IMR-90 (cell line): ENCODE data around the gene BCAR1. TPM values are rescaled to one million over a fixed set of nuclear protein-coding genes. Genes with fewer than 3 reads are reported as not detected.
A peak's percentile ranks its signal among the peaks of the same experiment; 100 is the strongest.

ENCODE experiments used
- ATAC-seq: fragments of 200-7000 bp; cut with Tn5 transposase; 2 replicates; pipeline ENCODE4 v1.9.1; 2020; ENCODE audit warnings: low read depth, mild to moderate bottlenecking, moderate library complexity
- BruUV-seq: library from RNA; stranded (reverse); fragments of 400-500 nt; replicated peaks from 2 replicates; lab custom pipeline; 2021; lab: Mats Ljungman, UMichigan
- CTCF ChIA-PET: fragments of 300-600 bp; formaldehyde crosslinking; extraction: SDS; loops from one replicate; lab custom pipeline; 2021; ENCODE audit warnings: antibody characterized with exemption; lab: Yijun Ruan, JAX
- POLR2A ChIA-PET: fragments of 300-600 bp; sonication (Branson Sonifier 250); formaldehyde crosslinking; loops from one replicate; lab custom pipeline; 2022; ENCODE audit warnings: antibody characterized with exemption; ENCODE audit not compliant: unreplicated experiment; lab: Charles Lee
- DNase-seq: peaks from one replicate; pipeline ENCODE4 v3.0.0; 2013
- H2AFZ ChIP-seq: replicated peaks from 2 replicates; pipeline ENCODE3; 2013; ENCODE audit warnings: low read length, mild to moderate bottlenecking; ENCODE audit not compliant: poor library complexity
- H2AK5ac ChIP-seq: 2 replicates; pipeline ENCODE4 v1.6.1; 2013; ENCODE audit warnings: low read depth, low read length, inconsistent platforms
- H2AK9ac ChIP-seq: replicated peaks from 2 replicates; pipeline ENCODE3; 2013; ENCODE audit warnings: mild to moderate bottlenecking, low read depth, low read length, moderate library complexity; ENCODE audit not compliant: poor library complexity
- H2BK120ac ChIP-seq: 2 replicates; pipeline ENCODE4 v1.6.1; 2013; ENCODE audit warnings: low read depth, low read length, inconsistent platforms
- H2BK15ac ChIP-seq: 3 replicates; pipeline ENCODE4 v1.6.1; 2013; ENCODE audit warnings: low read depth, low read length, inconsistent platforms
- H2BK20ac ChIP-seq: 2 replicates; pipeline ENCODE4 v1.6.1; 2013; ENCODE audit warnings: low read depth, mild to moderate bottlenecking, inconsistent platforms, low read length, moderate library complexity
- H2BK5ac ChIP-seq: 2 replicates; pipeline ENCODE4 v1.6.1; 2013; ENCODE audit warnings: mild to moderate bottlenecking, low read depth, low read length, inconsistent platforms; ENCODE audit not compliant: poor library complexity, severe bottlenecking
- H3K14ac ChIP-seq: replicated peaks from 2 replicates; pipeline ENCODE4 v1.6.1; 2013; ENCODE audit warnings: low read depth, low read length, inconsistent platforms
- H3K18ac ChIP-seq: 2 replicates; pipeline ENCODE4 v1.6.1; 2013; ENCODE audit warnings: low read depth, low read length, control low read depth
- H3K23ac ChIP-seq: 2 replicates; pipeline ENCODE4 v1.6.1; 2013; ENCODE audit warnings: low read depth, low read length, inconsistent platforms
- H3K27ac ChIP-seq: 2 replicates; pipeline ENCODE4 v1.5.1; 2013; ENCODE audit warnings: mild to moderate bottlenecking, control low read depth, low read length; ENCODE audit not compliant: insufficient read depth
- H3K27me3 ChIP-seq: 2 replicates; pipeline ENCODE4 v1.6.1; 2013; ENCODE audit warnings: low read length; ENCODE audit not compliant: control insufficient read depth, insufficient read depth
- H3K36me3 ChIP-seq: 2 replicates; pipeline ENCODE4 v1.6.1; 2013; ENCODE audit warnings: low read length, mixed read lengths; ENCODE audit not compliant: control insufficient read depth, insufficient read depth
- H3K4ac ChIP-seq: 2 replicates; pipeline ENCODE4 v1.6.1; 2013; ENCODE audit warnings: low read depth, low read length, inconsistent platforms
- H3K4me1 ChIP-seq: 2 replicates; pipeline ENCODE4 v1.6.1; 2013; ENCODE audit warnings: low read length, mixed read lengths; ENCODE audit not compliant: control insufficient read depth, insufficient read depth
- H3K4me2 ChIP-seq: 2 replicates; pipeline ENCODE4 v1.6.1; 2013; ENCODE audit warnings: low read depth, mild to moderate bottlenecking, control low read depth, low read length, moderate library complexity
- H3K4me3 ChIP-seq: 2 replicates; pipeline ENCODE4 v1.5.1; 2013; ENCODE audit warnings: low read depth, mild to moderate bottlenecking, control low read depth, low read length, moderate library complexity; ENCODE audit not compliant: insufficient read depth
- H3K56ac ChIP-seq: 2 replicates; pipeline ENCODE4 v1.6.1; 2013; ENCODE audit warnings: low read length, inconsistent platforms; ENCODE audit not compliant: insufficient read depth; ENCODE audit errors: extremely low read depth
- H3K79me1 ChIP-seq, 2 experiments: 2 replicates each; pipeline ENCODE4 v1.6.1; 2013; ENCODE audit warnings: low read length in 2 of 2, inconsistent platforms in 1 of 2, low read depth in 1 of 2
- H3K9ac ChIP-seq: 2 replicates; pipeline ENCODE4 v1.6.1; 2013; ENCODE audit warnings: low read depth, low read length, control low read depth
- H3K9me1 ChIP-seq: 2 replicates; pipeline ENCODE4 v1.6.1; 2013; ENCODE audit warnings: low read length, inconsistent platforms; ENCODE audit not compliant: insufficient read depth
- H3K9me3 ChIP-seq: 2 replicates; pipeline ENCODE4 v1.6.1; 2013; ENCODE audit warnings: low read length; ENCODE audit not compliant: control insufficient read depth, insufficient read depth
- H4K20me1 ChIP-seq: 2 replicates; pipeline ENCODE4 v1.6.1; 2013; ENCODE audit warnings: low read length, inconsistent platforms; ENCODE audit not compliant: insufficient read depth
- H4K5ac ChIP-seq: 2 replicates; pipeline ENCODE4 v1.6.1; 2013; ENCODE audit warnings: mild to moderate bottlenecking, low read depth, low read length, control low read depth
- H4K8ac ChIP-seq, 2 experiments: 2 replicates each; pipeline ENCODE4 v1.6.1; 2013; ENCODE audit warnings: low read depth in 2 of 2, low read length in 2 of 2, control low read depth in 1 of 2, inconsistent platforms in 1 of 2
- H4K91ac ChIP-seq: 2 replicates; pipeline ENCODE4 v1.6.1; 2013; ENCODE audit warnings: low read depth, low read length, inconsistent platforms; ENCODE audit not compliant: insufficient read depth
- POLR2A ChIP-seq: IDR thresholded peaks from 2 replicates; pipeline ENCODE4 v1.6.1; 2012; ENCODE audit warnings: mild to moderate bottlenecking, low read depth, low read length
- SMC3 ChIP-seq: fragments of 150-350 bp; IDR thresholded peaks from 2 replicates; pipeline ENCODE4 v1.6.1; 2016; ENCODE audit warnings: low read depth, mild to moderate bottlenecking, antibody characterized with exemption, low read length, moderate library complexity
- WGBS, 2 experiments: methylation state at CpG; one replicate each; pipeline versions ENCODE4 v1.1.5 to v1.1.7; 2013; ENCODE audit warnings: missing lambda C conversion rate in 2 of 2; ENCODE audit not compliant: insufficient read length in 1 of 2; ENCODE audit errors: extremely low coverage in 2 of 2; 5-methylcytosine and 5-hydroxymethylcytosine counted together
- dilution Hi-C: fragments of 300-500 bp; cut with HindIII; formaldehyde crosslinking; loops from one replicate; pipeline ENCODE4 v1.14.3; 2018; ENCODE audit warnings: low sequenced_read_pairs; ENCODE audit not compliant: unreplicated experiment
- in situ Hi-C: fragments of 300-500 bp; cut with MboI; formaldehyde crosslinking; loops from 3 replicates; pipeline ENCODE4 v1.14.3; 2019; ENCODE audit warnings: low sequenced_read_pairs, inconsistent platforms, mixed read lengths
- intact Hi-C: fragments of 100-400 bp; cut with micrococcal nuclease; formaldehyde crosslinking; loops from 2 replicates; pipeline ENCODE4 v1.10.0; 2022
- polyA plus RNA-seq, 3 experiments: library from polyadenylated mRNA; depleted of rRNA; stranded (reverse); fragments of >200 nt; gene quantifications; 2 replicates each; pipeline ENCODE4 v1.2.3, GENCODE V29; 2012; ENCODE audit warnings: low replicate concordance in 1 of 3
- total RNA-seq: library from RNA; depleted of rRNA; stranded (reverse); fragments of >200 nt; gene quantifications from 2 replicates; pipeline ENCODE4 v1.2.3, GENCODE V29; 2012

Gene BCAR1
- total and polyA plus RNA-seq, 2 of the 4 experiments (the other 2 are of a cell fraction): 18.1 to 99.4 TPM

DNA sequence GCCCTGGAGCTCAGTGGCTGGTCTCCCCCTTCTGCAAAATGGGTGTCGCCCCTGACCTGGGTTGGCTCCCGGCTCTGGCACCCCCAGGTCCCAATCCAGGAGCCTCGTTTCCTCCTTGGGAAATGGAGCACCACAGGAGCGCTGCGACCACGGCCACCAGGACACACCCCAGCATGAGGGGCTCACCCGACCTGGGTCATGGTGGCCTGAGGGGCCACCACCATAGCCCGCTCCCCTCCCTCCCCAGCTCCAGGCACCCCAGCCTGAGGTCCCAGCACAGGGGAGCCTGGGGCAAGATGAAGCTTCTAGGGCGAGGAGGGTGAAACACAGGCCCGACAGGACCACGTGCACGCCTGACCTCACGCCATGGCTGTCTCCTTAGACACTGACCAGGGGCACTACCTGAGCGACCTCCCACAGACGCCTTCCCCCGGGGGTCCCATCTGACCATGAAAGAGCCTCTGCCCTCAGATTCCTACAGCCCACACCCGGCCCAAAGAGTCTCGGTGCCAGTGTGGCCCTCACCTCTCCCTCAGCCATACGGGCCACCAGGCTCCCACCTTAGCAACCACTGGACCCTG is 11.8 kb downstream of the BCAR1 start:
- Histone ChIP-seq H3K23ac (peak overlapping the region; percentile 71; the same call in 1 of the 2 replicates), H2BK120ac (peak overlapping the region; percentile 75; the same call in 1 of the 2 replicates), H3K27ac (peak overlapping the region; percentile 87), H2AK9ac (peak overlapping the region; percentile 69), H4K91ac (peak overlapping the region; percentile 49; the same call in 1 of the 2 replicates), H4K20me1 (peaks cover 84% of the 10 kb centered on the region), H4K8ac (peak overlapping the region in 1 of 2 experiments; percentile 26; a peak in 2 of 4 replicates), H3K4me2 (no peak overlapping the region), H3K36me3 (peaks cover 62% of the 10 kb centered on the region), H3K9me1 (peaks cover 19% of the 10 kb centered on the region), H4K5ac (no peak overlapping the region), H3K4me3 (no peak overlapping the region), H3K18ac (no peak overlapping the region), H3K4me1 (peaks cover 38% of the 10 kb centered on the region), H2AFZ (no peak overlapping the region), H2BK15ac (0 out of 3 replicates have a peak overlapping the region, but pooled peaks have one; percentile 46), H2BK20ac (no peak overlapping the region), H3K14ac (peak overlapping the region; percentile 47; the same call in 1 of the 2 replicates), H3K79me1 (peaks cover 13 to 58% of the 10 kb centered on the region in 2 experiments; a peak in 3 of 4 replicates), H3K27me3 (no peaks in the 10 kb centered on the region), H3K56ac (no peak overlapping the region), H3K9ac (peak overlapping the region; percentile 19; the same call in 1 of the 2 replicates), H2AK5ac (peak overlapping the region; percentile 94), H3K9me3 (no peaks in the 10 kb centered on the region), H3K4ac (peak overlapping the region; percentile 62), H2BK5ac (peak overlapping the region; percentile 94)
- DNase-seq (no peak), ATAC-seq (no peak)
- dilution Hi-C loops: no loop called here
- in situ Hi-C loops: no loop called here
- TF ChIP-seq SMC3 (no peak), POLR2A (no peak; the same call in 1 of the 2 replicates)
- BruUV-seq: no TSS peak
- ChIA-PET POLR2A (no interaction called here), CTCF (interaction anchor here (1.1 kb wide), 2 partner anchors 65 to 167 kb away, joined by 3 read pairs; no protein-coding TSS in a partner anchor)
- intact Hi-C loops: no loop called here
- WGBS, 2 experiments: 90% methylated on average over 12 of the region's 19 CpGs; no CpG with 5 or more reads in 1 of the 2 experiments
